HFF-Myc (cell line): ENCODE results near the gene MAST4.

Source experiments
- DNase-seq: peaks from one replicate; pipeline ENCODE4 v3.0.0-alpha.2; 2011; ENCODE audit warnings: low read depth; ENCODE audit errors: extremely low read depth
- H3K4me3 ChIP-seq: replicated peaks from 2 replicates; pipeline ENCODE4 v1.5.1; 2011; ENCODE audit warnings: low read depth, mild to moderate bottlenecking, control low read depth, low read length
- TF ChIP-seq, protein P1 (sequence below): IDR thresholded peaks from 2 replicates; pipeline ENCODE4 v1.5.1; 2012; ENCODE audit warnings: mild to moderate bottlenecking, low read depth, low read length, control low read depth; ENCODE audit errors: missing control alignments

MAST4 gene

DNA sequence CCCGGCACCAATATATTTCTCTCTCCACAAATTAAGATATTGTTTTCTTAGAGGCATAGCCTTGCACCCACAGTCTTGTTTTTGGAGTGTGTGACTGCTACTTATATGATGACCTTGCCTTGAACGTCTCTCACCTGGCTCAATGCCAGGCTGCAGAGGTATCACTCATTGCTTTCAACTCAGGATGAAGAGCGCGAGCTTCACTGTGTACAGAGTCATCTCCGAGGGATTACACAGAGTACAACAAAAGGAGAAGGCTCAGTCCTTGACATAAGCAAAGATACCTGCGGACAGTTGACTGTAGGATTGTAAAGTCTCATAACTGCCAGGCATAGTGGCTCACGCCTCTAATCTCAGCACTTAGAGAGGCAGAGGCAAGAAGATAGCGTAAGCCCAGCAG is 546.6 kb downstream of the MAST4 start:
- no peak for DNase-seq

DNA sequence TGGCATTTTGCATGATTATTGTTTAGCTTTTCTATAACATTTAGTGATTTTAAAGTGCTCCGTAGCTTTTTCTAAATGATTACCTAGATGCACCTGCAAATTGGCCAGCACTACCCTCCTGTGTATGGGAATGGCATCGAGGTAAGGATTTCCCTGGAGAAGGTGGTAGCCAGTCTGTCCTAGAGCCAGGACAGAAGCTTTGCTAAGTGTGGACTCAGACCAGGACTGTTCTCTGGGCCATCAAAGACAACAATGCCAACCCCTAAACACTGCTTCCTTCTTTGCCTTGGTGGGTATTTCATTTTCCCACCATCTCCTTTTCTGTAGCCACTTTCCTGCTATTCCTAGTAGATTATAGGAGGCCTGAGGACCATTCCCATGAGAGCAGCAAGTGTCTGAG is 547.4 kb downstream of the MAST4 start:
- H3K4me3 ChIP-seq: no peak overlapping the region
- no peak for DNase-seq
- TF ChIP-seq, protein P1, sequence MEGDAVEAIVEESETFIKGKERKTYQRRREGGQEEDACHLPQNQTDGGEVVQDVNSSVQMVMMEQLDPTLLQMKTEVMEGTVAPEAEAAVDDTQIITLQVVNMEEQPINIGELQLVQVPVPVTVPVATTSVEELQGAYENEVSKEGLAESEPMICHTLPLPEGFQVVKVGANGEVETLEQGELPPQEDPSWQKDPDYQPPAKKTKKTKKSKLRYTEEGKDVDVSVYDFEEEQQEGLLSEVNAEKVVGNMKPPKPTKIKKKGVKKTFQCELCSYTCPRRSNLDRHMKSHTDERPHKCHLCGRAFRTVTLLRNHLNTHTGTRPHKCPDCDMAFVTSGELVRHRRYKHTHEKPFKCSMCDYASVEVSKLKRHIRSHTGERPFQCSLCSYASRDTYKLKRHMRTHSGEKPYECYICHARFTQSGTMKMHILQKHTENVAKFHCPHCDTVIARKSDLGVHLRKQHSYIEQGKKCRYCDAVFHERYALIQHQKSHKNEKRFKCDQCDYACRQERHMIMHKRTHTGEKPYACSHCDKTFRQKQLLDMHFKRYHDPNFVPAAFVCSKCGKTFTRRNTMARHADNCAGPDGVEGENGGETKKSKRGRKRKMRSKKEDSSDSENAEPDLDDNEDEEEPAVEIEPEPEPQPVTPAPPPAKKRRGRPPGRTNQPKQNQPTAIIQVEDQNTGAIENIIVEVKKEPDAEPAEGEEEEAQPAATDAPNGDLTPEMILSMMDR: no peak

More for the DNA sequence above, 546.6 kb downstream of the MAST4 start:
- H3K4me3 ChIP-seq: no peak overlapping the region
- TF ChIP-seq, protein P1: no peak

DNA sequence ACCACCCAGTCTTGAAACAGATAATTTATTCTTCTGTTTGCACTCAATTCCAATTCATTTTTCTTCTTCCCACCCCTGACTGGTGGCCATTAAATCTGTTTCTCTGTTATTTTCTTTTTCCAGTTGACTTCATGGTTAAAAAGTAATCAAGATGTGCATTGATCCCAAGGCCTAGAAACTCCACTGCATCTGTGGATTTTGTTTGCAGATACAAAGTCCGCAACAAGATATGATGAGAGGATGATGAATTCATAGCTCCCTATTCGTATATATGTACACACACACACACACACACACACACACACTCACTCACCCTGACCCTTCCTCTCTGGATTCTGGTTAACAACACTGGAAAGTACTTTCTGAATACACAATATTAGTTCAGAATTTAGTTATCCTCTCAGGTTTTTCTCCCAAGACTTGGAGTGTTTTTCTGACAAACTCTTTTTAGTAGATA is 548.0 kb downstream of the MAST4 start:
- DNase-seq: no peak
- no peak overlapping the region for H3K4me3 ChIP-seq
- TF ChIP-seq, protein P1: no peak

DNA sequence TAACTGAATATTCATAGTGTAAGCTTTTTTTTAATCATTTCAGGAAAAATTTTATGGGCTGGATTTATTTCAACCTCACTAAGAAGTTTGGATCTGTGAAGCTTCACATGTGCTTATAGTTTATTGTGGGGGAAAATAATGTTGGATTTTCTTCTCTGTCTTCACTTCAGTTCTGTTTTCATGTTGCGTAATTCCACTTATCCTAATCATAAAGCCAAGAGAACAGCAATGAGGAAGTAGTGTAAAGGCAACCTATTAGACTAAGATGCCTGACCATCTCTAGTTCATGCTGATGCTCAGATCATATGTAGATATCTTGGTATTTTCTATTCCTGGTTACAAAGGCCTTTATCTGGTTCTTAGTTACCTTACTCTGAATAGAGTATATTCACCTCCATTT is 550.4 kb downstream of the MAST4 start:
- no peak for DNase-seq
- TF ChIP-seq, protein P1: no peak
- no peak overlapping the region for H3K4me3 ChIP-seq

DNA sequence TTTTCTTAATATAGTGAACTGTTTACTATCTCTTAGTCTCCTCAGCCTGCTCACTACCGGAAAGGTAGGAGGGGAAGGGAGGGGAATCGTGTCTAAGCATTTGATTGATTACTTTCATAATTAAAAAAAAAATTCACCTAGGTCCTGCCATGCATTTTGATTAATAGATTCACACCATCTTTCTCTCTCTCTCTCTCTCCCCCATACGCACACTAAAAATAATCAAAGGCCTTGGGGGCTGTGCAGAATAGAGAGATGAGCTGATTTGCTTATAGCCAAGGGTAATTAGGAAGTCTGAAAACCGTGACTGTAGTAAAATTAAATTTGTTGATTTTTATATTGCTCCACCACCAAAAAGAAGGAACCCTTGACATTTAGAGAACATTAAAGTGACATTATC is 550.8 kb downstream of the MAST4 start:
- TF ChIP-seq, protein P1: no peak
- H3K4me3 ChIP-seq: no peak overlapping the region
- DNase-seq: no peak

DNA sequence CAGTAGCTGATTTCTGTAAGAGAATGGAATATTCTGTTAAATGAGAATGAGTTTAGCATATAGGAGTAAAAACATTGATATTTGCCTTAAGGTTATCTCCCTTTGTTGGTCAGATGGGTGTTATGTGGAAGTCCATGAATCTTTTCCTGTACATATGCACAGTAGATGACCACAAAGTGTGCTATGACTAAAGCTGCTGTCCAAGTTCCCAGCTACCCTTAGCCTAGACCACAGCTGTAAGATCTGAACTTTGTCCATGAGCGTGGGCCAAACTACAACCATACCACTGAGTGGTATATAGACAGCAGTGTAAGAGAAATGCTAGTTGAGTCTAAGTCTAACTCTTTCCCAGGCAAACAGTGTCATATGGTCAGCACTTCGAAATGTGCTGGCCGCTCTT is 551.6 kb downstream of the MAST4 start:
- DNase-seq: no peak
- TF ChIP-seq, protein P1: no peak
- H3K4me3 ChIP-seq: no peak overlapping the region
